GM21515 (cell line): Measurements from ENCODE around the gene FADS1.

Experiments used
- ATAC-seq: cut with Tn5 transposase; IDR thresholded peaks from one replicate; pipeline ENCODE4 v1.9.1; 2021; ENCODE audit not compliant: unreplicated experiment

The FADS1 gene

GRCh38 chr11:61778357-61778886 lies 38.4 kb downstream of the FADS1 start:
- no peak for ATAC-seq

- ATAC-seq: no peak
Observed at GRCh38 chr11:61777234-61778090, 39.3 kb downstream of the FADS1 start.

- no peak for ATAC-seq
Observed at GRCh38 chr11:61776561-61777075, 40.2 kb downstream of the FADS1 start.

- no peak for ATAC-seq
Observed at GRCh38 chr11:61775606-61776554, 40.9 kb downstream of the FADS1 start.

GRCh38 chr11:61775106-61775505 lies 41.7 kb downstream of the FADS1 start:
- ATAC-seq: no peak

GRCh38 chr11:61774411-61774810 lies 42.4 kb downstream of the FADS1 start:
- no peak for ATAC-seq

- ATAC-seq: no peak
Observed at GRCh38 chr11:61773809-61774208, 43.0 kb downstream of the FADS1 start.

- no peak for ATAC-seq
Observed at GRCh38 chr11:61773356-61773755, 43.4 kb downstream of the FADS1 start.

GRCh38 chr11:61771985-61772455 lies 44.8 kb downstream of the FADS1 start:
- no peak for ATAC-seq

GRCh38 chr11:61771195-61771894 lies 45.5 kb downstream of the FADS1 start:
- ATAC-seq: no peak

- no peak for ATAC-seq
Observed at GRCh38 chr11:61769946-61770683, 46.7 kb downstream of the FADS1 start.

- ATAC-seq: no peak
Observed at GRCh38 chr11:61769169-61769920, 47.5 kb downstream of the FADS1 start.

- no peak for ATAC-seq
Observed at GRCh38 chr11:61768376-61769076, 48.3 kb downstream of the FADS1 start.

- no peak for ATAC-seq
Observed at GRCh38 chr11:61766353-61766841, 50.4 kb downstream of the FADS1 start.

GRCh38 chr11:61765550-61766253 lies 51.1 kb downstream of the FADS1 start:
- ATAC-seq: no peak

- ATAC-seq: no peak
Observed at GRCh38 chr11:61764606-61765260, 52.1 kb downstream of the FADS1 start.

GRCh38 chr11:61763930-61764605 lies 52.7 kb downstream of the FADS1 start:
- ATAC-seq: no peak
